IPS DF 6.9 (cell line): ENCODE data around the gene TADA2B.

Experiments
- DNase-seq: peaks from one replicate; pipeline ENCODE4 v3.0.0-alpha.2; 2013; ENCODE audit warnings: low read depth, low spot score
- H3K27ac ChIP-seq: one replicate; pipeline ENCODE4 v1.5.1; 2013; ENCODE audit warnings: low read length, control low read depth
- H3K27me3 ChIP-seq: 2 replicates; pipeline ENCODE4 v1.6.1; 2013; ENCODE audit warnings: mild to moderate bottlenecking, low read length; ENCODE audit not compliant: control insufficient read depth, insufficient read depth
- H3K36me3 ChIP-seq: 2 replicates; pipeline ENCODE4 v1.6.1; 2013; ENCODE audit warnings: low read length; ENCODE audit not compliant: control insufficient read depth, insufficient read depth
- H3K4me1 ChIP-seq: 2 replicates; pipeline ENCODE4 v1.6.1; 2013; ENCODE audit warnings: low read length; ENCODE audit not compliant: control insufficient read depth, insufficient read depth
- H3K4me3 ChIP-seq: 2 replicates; pipeline ENCODE4 v1.5.1; 2013; ENCODE audit warnings: mild to moderate bottlenecking, low read length
- H3K9me3 ChIP-seq: 2 replicates; pipeline ENCODE4 v1.6.1; 2013; ENCODE audit warnings: low read length, inconsistent platforms; ENCODE audit not compliant: control insufficient read depth, insufficient read depth
- WGBS: extraction: QIAGEN DNeasy Blood & Tissue Kit; methylation state at CpG from one replicate; pipeline ENCODE4 v1.1.7; 2013; ENCODE audit warnings: mixed read lengths, missing lambda C conversion rate; ENCODE audit not compliant: insufficient read length, insufficient coverage; 5-methylcytosine and 5-hydroxymethylcytosine counted together

The TADA2B gene

DNA sequence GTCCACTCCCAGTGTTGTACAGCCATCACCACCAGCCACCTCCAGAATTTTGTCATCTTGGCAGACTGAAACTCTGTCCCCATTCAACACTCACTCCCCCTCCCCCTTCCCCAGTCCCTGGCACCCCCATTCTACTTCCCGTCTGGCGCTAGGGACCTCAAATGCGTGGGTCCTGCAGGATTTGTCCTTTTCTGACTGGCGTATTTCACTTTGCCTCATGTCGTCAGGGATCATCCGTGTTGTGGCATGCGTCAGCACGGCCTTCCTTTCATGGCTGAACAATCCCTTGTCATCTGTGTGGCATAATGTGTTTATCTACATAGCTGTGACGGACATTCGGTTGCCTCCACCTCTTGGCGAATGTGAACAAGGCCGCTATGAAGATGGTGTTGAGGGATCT, 5.5 kb downstream of the TADA2B start:
- WGBS, result no CpG with 5 or more reads among the region's 12 CpGs
- Histone ChIP-seq H3K9me3 (no peaks in the 10 kb centered on the region), H3K4me3 (no peak overlapping the region), H3K36me3 (no peaks in the 10 kb centered on the region), H3K4me1 (no peaks in the 10 kb centered on the region; the same call in 1 of the 2 replicates), H3K27me3 (no peaks in the 10 kb centered on the region), H3K27ac (no peak overlapping the region)
- DNase-seq, result no peak

DNA sequence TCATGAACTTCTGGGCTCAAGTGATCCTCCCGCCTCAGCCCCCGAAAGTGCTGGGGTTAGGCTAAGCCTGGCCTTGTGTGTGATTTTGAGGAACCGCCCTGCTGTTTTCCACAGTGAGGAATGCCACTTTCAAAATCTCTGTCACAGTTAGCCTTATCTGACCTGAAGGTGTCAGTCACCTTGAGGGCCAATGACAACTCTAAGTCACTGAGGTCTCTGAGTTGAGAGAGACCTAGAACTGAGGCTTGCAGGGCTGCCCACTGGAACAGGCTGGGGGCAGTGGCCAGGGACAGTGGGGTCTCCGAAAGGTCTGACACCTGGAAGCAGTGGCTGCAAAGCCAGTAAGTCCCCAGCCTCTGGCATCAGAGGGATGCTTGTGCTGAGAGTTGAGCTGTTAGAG, 6.1 kb downstream of the TADA2B start:
- H3K27ac ChIP-seq, result no peak overlapping the region
- WGBS, result no CpG with 5 or more reads among the region's 4 CpGs
- no peaks in the 10 kb centered on the region for H3K36me3 ChIP-seq
- no peak overlapping the region for H3K4me3 ChIP-seq
- H3K4me1 ChIP-seq, result no peaks in the 10 kb centered on the region; the same call in 1 of the 2 replicates
- no peaks in the 10 kb centered on the region for H3K27me3 ChIP-seq
- no peak for DNase-seq
- H3K9me3 ChIP-seq, result no peaks in the 10 kb centered on the region

DNA sequence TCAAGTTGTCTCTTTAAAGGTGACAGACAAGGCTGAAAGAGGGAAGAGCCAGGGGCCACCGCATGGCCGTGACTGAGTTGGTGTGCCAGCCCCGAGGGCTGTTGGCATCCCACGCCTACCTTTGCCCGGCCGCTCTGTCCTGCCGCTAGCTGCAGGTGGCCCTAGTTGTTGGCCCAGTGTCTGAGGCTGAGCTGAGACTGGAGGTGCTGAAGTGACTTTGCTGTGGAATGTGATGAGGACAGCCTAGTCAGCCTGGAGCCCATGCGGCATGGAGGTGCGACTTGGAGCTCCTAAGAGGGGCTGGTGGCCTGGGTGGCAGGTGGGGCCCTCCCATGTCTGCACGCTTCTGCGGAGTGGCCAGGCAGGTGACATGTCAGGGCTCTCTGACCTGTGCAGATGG, 6.6 kb downstream of the TADA2B start:
- no peaks in the 10 kb centered on the region for H3K9me3 ChIP-seq
- no peak overlapping the region for H3K27ac ChIP-seq
- no peak for DNase-seq
- no peaks in the 10 kb centered on the region for H3K36me3 ChIP-seq
- no peaks in the 10 kb centered on the region; the same call in 1 of the 2 replicates for H3K4me1 ChIP-seq
- no CpG with 5 or more reads among the region's 11 CpGs for WGBS
- no peak overlapping the region for H3K4me3 ChIP-seq
- no peaks in the 10 kb centered on the region for H3K27me3 ChIP-seq

DNA sequence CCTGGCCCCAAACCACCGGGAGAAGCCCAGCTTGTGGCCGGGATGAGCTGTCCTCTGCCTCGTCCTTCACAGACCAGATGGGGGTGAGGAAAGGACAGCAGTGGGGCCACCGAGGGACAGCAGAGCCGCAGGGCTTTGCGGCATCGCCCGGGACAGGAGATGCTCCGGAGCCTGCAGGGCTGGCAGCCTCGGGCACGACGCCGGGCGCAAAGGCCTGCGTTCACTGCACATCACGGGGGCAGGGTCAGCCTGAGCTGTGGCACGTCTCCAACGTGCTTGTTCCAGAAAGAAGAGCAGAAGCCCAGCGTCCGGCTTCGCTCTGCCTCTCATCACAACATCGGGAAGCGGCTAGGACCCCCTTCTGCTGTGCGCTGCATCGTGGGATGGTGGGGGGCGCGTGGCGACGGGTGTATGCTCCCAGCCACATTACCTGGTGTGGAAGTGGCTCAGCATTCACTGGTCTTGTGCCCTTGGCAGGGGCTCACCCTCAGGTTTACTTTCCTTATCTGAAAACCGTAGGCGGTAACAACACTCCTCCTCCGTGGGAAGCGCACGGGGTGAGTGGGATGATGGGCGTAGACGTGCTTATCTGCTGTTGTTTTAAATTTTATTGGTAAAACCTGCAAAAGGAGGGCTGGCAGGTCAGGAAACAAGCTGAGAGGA, 7.4 kb downstream of the TADA2B start:
- H3K27ac ChIP-seq, result no peak overlapping the region
- no peaks in the 10 kb centered on the region for H3K36me3 ChIP-seq
- no peak for DNase-seq
- no peaks in the 10 kb centered on the region for H3K9me3 ChIP-seq
- no peak overlapping the region for H3K4me3 ChIP-seq
- no CpG with 5 or more reads among the region's 36 CpGs for WGBS
- no peaks in the 10 kb centered on the region for H3K27me3 ChIP-seq
- no peaks in the 10 kb centered on the region; the same call in 1 of the 2 replicates for H3K4me1 ChIP-seq

DNA sequence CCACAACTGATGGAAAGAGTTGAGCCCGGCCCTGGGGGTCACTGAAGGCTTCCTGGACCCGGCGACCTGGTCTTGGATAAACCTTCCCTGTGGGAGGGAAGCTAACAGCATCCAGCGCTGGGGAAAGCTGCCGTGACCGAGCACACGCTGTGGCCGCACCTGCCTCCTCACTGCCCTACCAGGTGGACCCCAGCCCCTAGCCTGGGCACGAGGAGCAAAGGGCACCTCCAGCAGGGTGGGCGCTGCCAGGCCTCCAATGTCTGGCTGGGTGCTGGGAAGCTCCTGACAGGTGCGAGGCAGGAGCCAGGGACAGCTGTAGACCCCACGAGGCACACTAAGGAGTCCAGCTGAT, 7.9 kb downstream of the TADA2B start:
- H3K36me3 ChIP-seq, result no peaks in the 10 kb centered on the region
- no peaks in the 10 kb centered on the region for H3K27me3 ChIP-seq
- H3K9me3 ChIP-seq, result no peaks in the 10 kb centered on the region
- no peak overlapping the region for H3K4me3 ChIP-seq
- H3K4me1 ChIP-seq, result no peaks in the 10 kb centered on the region; the same call in 1 of the 2 replicates
- no peak overlapping the region for H3K27ac ChIP-seq
- DNase-seq, result no peak
- WGBS, result no CpG with 5 or more reads among the region's 12 CpGs

DNA sequence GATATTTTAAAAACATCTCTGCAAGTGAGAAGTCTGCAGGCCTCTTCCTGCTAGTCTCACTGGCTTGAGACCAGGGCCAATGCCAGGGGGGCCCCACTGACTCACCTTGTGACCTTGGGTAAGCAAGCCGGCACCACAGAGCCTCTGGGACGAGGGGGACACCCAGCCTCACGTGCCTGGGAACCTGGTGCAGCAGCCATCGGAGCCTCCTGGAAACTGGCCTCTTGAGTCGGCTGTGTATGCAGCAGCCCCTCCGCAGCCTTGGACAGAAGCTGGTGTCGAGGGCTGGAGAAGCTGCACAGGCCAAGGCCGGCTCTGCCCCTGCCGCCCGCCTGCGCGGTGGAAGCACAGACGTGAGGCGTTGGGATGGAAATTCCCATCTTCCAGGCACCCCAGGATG, 8.7 kb downstream of the TADA2B start:
- Histone ChIP-seq H3K4me1 (no peaks in the 10 kb centered on the region; the same call in 1 of the 2 replicates), H3K27me3 (no peaks in the 10 kb centered on the region), H3K9me3 (no peaks in the 10 kb centered on the region), H3K27ac (no peak overlapping the region), H3K4me3 (no peak overlapping the region), H3K36me3 (no peaks in the 10 kb centered on the region)
- no peak for DNase-seq
- no CpG with 5 or more reads among the region's 14 CpGs for WGBS

DNA sequence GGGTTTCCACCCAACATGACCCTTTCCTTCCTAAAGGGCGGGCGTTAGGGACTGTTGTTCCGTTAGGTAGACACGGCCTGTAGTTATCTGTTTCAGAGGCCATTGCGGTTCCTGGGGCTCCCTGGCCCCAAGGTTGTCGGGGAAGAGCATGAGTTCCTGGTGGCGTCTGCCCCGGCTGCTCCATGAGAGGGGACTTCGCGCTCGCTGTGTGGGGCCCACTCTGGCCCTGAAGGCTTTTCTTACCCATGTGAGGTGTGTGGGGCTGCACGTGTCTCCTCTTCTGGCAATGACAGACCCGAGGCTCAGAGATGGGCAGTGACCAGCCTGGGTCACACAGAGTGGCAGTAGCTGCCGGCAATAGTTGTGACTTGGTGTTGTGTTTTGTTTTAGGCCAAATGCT, 9.1 kb downstream of the TADA2B start:
- Histone ChIP-seq H3K9me3 (no peaks in the 10 kb centered on the region), H3K4me1 (no peaks in the 10 kb centered on the region; the same call in 1 of the 2 replicates), H3K36me3 (no peaks in the 10 kb centered on the region), H3K27ac (no peak overlapping the region), H3K27me3 (no peaks in the 10 kb centered on the region), H3K4me3 (no peak overlapping the region)
- WGBS, result no CpG with 5 or more reads among the region's 14 CpGs
- DNase-seq, result no peak

DNA sequence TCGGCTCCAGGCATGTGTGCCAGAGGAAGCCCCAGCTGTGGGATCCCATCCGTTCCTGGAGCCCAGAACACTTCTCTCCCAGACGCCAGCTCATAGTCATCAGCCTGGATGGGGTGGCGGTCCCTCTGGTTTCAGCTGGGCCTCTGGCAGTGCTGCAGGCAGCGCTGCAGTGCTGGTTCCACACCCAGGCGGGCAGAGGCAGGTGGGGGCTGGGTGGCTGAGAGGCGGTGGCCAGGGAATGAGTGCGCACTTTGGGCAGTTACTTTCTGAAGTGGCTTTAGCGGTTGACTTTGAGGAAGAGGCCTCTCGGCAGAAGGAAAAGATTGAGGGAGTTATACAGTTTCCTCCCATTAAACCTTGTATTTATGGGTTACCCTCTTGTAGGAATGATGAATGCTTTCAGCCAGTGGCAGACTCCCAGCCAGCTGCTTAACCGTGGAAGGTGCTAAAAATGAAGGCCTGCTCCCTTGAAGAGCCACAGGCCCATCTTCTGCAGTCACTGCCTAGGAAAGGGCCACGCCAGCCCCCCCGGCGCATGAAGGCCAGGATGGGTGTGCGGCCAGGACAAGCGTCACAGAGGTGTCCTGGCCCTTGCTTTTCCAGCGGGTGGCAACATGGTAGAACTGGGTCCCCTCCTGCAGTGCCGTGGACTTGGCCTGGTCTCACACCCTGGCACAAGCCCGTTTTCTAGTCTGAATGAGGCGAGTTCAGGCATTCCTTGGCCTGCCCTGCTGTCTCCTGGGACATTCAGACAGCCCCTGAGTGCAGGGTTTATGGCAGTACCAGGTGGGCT, 9.9 kb downstream of the TADA2B start:
- H3K27me3 ChIP-seq, result no peaks in the 10 kb centered on the region
- H3K4me1 ChIP-seq, result no peaks in the 10 kb centered on the region; the same call in 1 of the 2 replicates
- H3K4me3 ChIP-seq, result no peak overlapping the region
- DNase-seq, result no peak
- no peak overlapping the region for H3K27ac ChIP-seq
- H3K36me3 ChIP-seq, result no peaks in the 10 kb centered on the region
- no peaks in the 10 kb centered on the region for H3K9me3 ChIP-seq
- no CpG with 5 or more reads among the region's 20 CpGs for WGBS

DNA sequence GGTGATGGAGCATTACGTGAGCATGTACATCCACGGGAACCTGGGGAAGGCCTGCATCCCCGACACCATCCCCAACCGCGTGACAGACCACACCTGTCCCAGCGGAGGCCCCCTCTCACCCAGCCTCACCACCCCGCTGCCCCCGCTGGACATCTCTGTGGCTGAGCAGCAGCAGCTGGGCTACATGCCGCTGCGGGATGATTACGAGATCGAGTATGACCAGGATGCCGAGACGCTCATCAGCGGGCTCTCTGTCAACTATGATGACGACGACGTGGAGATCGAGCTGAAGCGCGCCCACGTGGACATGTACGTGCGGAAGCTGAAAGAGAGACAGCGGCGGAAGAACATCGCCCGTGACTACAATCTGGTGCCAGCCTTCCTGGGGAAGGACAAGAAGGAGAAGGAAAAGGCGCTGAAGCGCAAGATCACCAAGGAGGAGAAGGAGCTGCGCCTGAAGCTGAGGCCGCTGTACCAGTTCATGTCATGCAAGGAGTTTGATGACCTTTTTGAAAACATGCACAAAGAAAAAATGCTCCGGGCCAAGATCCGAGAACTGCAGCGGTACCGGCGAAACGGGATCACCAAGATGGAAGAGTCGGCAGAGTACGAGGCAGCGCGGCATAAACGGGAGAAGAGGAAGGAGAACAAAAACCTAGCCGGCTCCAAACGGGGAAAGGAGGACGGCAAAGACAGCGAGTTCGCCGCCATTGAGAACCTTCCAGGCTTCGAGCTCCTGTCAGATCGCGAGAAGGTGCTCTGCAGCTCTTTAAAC, 11.1 kb downstream of the TADA2B start:
- Histone ChIP-seq H3K4me1 (no peaks in the 10 kb centered on the region; the same call in 1 of the 2 replicates), H3K9me3 (no peaks in the 10 kb centered on the region), H3K4me3 (no peak overlapping the region), H3K36me3 (no peaks in the 10 kb centered on the region), H3K27me3 (no peaks in the 10 kb centered on the region), H3K27ac (no peak overlapping the region)
- no CpG with 5 or more reads among the region's 52 CpGs for WGBS
- no peak for DNase-seq
